Measurements from ENCODE around the gene PARD3. TPM values are rescaled to one million over a fixed set of nuclear protein-coding genes. Genes with fewer than 3 reads are reported as not detected.

Gene PARD3
- total RNA-seq, 2 donors from 2014 or later = 59.6 to 74.6 TPM

DNA sequence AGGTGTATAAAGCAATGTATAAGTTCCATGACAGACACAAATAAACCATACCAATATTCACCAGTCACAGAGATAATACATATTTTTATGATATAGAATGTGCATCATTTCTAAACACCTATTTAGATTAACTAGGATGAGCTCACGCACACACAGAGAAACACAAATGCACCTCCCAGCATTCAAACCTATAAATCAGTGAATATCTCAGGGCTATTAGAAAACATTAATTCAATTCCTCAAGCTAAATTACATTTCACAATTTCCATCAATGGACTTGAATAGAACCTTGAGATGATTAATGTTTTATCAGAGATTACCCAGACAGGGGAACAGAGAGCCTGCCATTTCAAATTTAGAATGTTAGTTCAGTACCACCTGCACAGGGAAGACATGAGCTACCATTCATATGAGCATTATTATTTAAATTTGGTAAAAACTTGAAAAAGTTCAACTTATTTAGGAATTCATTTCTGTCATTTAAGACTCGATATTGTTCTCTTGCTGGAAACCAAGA, 221.7 kb downstream of the PARD3 start:
- Histone ChIP-seq H3K9me3 (ENCODE audit: control insufficient read depth, low read length) (no peaks in the 10 kb centered on the region), H3K27ac (ENCODE audit: low read depth, low read length) (no peak overlapping the region), H3K9ac (ENCODE audit: extremely low read depth, low read length, poor library complexity, severe bottlenecking) (no peak overlapping the region), H3K4me1 (ENCODE audit: control insufficient read depth, insufficient read depth, low read length) (peaks cover 3% of the 10 kb centered on the region), H3K27me3 (ENCODE audit: control insufficient read depth, insufficient read depth, low read length, poor library complexity, severe bottlenecking) (no peaks in the 10 kb centered on the region), H3K4me3 (ENCODE audit: low read length) (no peak overlapping the region), H3K36me3 (ENCODE audit: control insufficient read depth, insufficient read depth, low read length) (no peaks in the 10 kb centered on the region)
- TF ChIP-seq, protein P1, sequence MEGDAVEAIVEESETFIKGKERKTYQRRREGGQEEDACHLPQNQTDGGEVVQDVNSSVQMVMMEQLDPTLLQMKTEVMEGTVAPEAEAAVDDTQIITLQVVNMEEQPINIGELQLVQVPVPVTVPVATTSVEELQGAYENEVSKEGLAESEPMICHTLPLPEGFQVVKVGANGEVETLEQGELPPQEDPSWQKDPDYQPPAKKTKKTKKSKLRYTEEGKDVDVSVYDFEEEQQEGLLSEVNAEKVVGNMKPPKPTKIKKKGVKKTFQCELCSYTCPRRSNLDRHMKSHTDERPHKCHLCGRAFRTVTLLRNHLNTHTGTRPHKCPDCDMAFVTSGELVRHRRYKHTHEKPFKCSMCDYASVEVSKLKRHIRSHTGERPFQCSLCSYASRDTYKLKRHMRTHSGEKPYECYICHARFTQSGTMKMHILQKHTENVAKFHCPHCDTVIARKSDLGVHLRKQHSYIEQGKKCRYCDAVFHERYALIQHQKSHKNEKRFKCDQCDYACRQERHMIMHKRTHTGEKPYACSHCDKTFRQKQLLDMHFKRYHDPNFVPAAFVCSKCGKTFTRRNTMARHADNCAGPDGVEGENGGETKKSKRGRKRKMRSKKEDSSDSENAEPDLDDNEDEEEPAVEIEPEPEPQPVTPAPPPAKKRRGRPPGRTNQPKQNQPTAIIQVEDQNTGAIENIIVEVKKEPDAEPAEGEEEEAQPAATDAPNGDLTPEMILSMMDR (conservative IDR thresholded peaks at IDR 0.05) = no peak
- no peaks in the 10 kb centered on the region for H3K9me3 Mint-ChIP-seq
- H3K27ac Mint-ChIP-seq = no peak overlapping the region
- WGBS, 2 experiments (ENCODE audit: insufficient coverage in 1 of 2, insufficient read length in 1 of 2) = 97 to 100% methylated on average over 1 to 2 of the region's 2 CpGs
- peaks cover 4% of the 10 kb centered on the region for H3K36me3 Mint-ChIP-seq (ENCODE audit: low read depth)
- no peaks in the 10 kb centered on the region for H3K27me3 Mint-ChIP-seq (ENCODE audit: insufficient read depth)
- H3K4me1 Mint-ChIP-seq = peaks cover 37% of the 10 kb centered on the region
- H3K4me3 Mint-ChIP-seq = no peak overlapping the region
- no peak for DNase-seq

DNA sequence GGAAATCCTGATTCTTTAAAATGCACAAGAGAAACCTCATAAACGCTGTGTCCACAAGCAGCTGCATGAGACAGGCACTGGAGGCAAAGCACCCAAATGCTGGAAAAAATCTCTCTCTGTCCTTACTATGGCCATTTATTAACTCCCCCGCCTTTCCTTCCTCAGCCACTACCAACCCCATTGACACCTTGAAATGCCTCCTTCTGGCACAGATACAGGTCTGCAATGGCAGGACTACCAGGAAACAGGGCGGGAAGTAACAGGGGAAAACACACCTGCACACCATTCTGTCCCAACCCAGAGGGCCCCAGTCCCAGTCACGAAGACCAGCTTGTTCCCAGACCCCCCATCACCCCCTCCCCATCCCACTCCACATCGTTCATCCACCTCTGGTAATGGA, 224.3 kb downstream of the PARD3 start:
- no peaks in the 10 kb centered on the region for H3K27me3 Mint-ChIP-seq (ENCODE audit: insufficient read depth)
- H3K27ac Mint-ChIP-seq = no peak overlapping the region
- H3K36me3 ChIP-seq (ENCODE audit: control insufficient read depth, insufficient read depth, low read length) = no peaks in the 10 kb centered on the region
- no peak for DNase-seq
- H3K4me1 Mint-ChIP-seq = peaks cover 41% of the 10 kb centered on the region
- TF ChIP-seq, protein P1 (conservative IDR thresholded peaks at IDR 0.05) = peak; percentile 26
- H3K27me3 ChIP-seq (ENCODE audit: control insufficient read depth, insufficient read depth, low read length, poor library complexity, severe bottlenecking) = no peaks in the 10 kb centered on the region
- H3K4me1 ChIP-seq (ENCODE audit: control insufficient read depth, insufficient read depth, low read length) = peaks cover 3% of the 10 kb centered on the region
- H3K4me3 Mint-ChIP-seq = no peak overlapping the region
- no peak overlapping the region for H3K4me3 ChIP-seq (ENCODE audit: low read length)
- 60 to 94% methylated on average over 1 to 5 of the region's 5 CpGs for WGBS, 2 experiments (ENCODE audit: insufficient coverage in 1 of 2, insufficient read length in 1 of 2)
- no peaks in the 10 kb centered on the region for H3K9me3 Mint-ChIP-seq
- H3K9me3 ChIP-seq (ENCODE audit: control insufficient read depth, low read length) = no peaks in the 10 kb centered on the region
- peaks cover 4% of the 10 kb centered on the region for H3K36me3 Mint-ChIP-seq (ENCODE audit: low read depth)
- no peak overlapping the region for H3K9ac ChIP-seq (ENCODE audit: extremely low read depth, low read length, poor library complexity, severe bottlenecking)
- H3K27ac ChIP-seq (ENCODE audit: low read depth, low read length) = no peak overlapping the region

DNA sequence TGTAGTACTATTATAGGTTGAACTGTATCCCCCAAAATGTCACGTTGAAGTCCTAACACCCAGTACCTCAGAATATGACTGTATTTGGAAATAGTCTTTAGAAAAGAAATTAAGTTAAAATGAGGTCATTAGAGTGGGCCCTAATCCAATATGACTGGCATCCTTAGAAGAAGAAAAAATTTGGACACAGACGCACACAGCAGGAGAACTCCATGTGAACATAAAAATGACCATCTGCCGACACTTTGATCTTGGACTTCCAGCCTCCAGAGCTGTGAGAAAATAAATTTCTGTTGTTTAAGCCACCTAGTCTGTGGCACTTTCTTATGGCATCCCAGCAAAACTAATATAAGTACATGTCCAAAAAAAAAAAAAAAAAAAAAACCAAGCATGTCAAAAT, 225.8 kb downstream of the PARD3 start:
- H3K36me3 Mint-ChIP-seq (ENCODE audit: low read depth) = peaks cover 4% of the 10 kb centered on the region
- H3K27me3 ChIP-seq (ENCODE audit: control insufficient read depth, insufficient read depth, low read length, poor library complexity, severe bottlenecking) = no peaks in the 10 kb centered on the region
- peak overlapping the region; percentile 37 for H3K27ac Mint-ChIP-seq

More for the DNA sequence above, 225.8 kb downstream of the PARD3 start:
- H3K4me3 Mint-ChIP-seq = no peak overlapping the region
- H3K4me1 Mint-ChIP-seq = peaks cover 46% of the 10 kb centered on the region
- 89 to 98% methylated on average over 2 to 3 of the region's 3 CpGs for WGBS, 2 experiments (ENCODE audit: insufficient coverage in 1 of 2, insufficient read length in 1 of 2)
- H3K9ac ChIP-seq (ENCODE audit: extremely low read depth, low read length, poor library complexity, severe bottlenecking) = no peak overlapping the region
- peaks cover 3% of the 10 kb centered on the region for H3K4me1 ChIP-seq (ENCODE audit: control insufficient read depth, insufficient read depth, low read length)
- H3K36me3 ChIP-seq (ENCODE audit: control insufficient read depth, insufficient read depth, low read length) = no peaks in the 10 kb centered on the region
- H3K27me3 Mint-ChIP-seq (ENCODE audit: insufficient read depth) = no peaks in the 10 kb centered on the region
- no peak for DNase-seq
- no peak overlapping the region for H3K4me3 ChIP-seq (ENCODE audit: low read length)
- no peaks in the 10 kb centered on the region for H3K9me3 ChIP-seq (ENCODE audit: control insufficient read depth, low read length)
- TF ChIP-seq, protein P1 (conservative IDR thresholded peaks at IDR 0.05) = no peak
- no peak overlapping the region for H3K27ac ChIP-seq (ENCODE audit: low read depth, low read length)
- H3K9me3 Mint-ChIP-seq = no peaks in the 10 kb centered on the region

Measured in endodermal cell (in vitro differentiated cells).